ENCODE results near the gene IL27RA. TPM values are rescaled to one million over a fixed set of nuclear protein-coding genes. Genes with fewer than 3 reads are reported as not detected.

IL27RA gene
- total and polyA plus RNA-seq, 7 donors, result 1.5 to 3.7 (median 2.8) TPM

DNA sequence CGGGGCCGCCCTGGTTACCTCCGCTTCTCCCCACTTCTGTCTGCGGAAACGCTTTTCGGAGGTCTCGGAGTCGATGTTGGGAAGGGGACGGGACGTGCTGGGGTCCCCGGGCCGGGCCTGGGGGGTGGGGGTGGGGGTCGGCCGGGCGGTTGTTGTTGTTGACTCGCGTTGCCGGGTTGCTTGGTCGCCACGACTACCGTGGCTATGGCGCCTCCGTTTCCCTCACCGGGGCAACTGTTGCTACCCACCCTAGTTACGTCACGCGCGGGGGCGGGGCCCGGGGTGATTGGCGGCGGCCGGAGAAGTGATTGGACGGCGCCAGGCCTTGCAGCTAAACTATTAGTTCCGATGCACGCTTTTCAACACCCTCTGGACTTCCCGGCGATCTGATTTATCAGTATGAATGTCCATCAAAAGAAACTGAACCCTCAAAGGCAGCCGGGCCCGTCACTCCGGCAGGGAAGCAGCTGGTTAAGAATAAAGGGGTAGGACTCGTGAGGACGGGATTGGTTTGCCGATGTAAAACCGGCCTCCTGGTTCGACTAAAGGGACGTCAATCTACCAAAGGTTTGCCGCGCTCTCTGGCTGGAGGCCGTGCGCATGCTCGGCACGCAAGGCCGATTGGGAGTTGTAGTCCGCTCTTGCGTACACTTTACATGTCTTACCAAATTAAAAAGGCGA lies 25.3 kb upstream of the IL27RA start, which contains the start of gene RFX1:
RFX1 (minus strand) TSS at position 236 of the 681 bp plus-strand sequence. CDS start 12,477 bp downstream, outside the sequence.
- DNase-seq (peak; percentile 100), ATAC-seq (peak; percentile 84 to 88 (median 87))
- Histone ChIP-seq H3K9me3 (no peaks in the 10 kb centered on the region), H3K36me3 (ENCODE audit: insufficient read depth in 1 of 2, low read depth in 1 of 2) (no peaks in the 10 kb centered on the region), H3K27ac (peak within 1 kb of the TSS; percentile 98), H3K4me3 (peak within 1 kb of the TSS; percentile 91), H3K4me1 (peaks cover 38% of the 10 kb centered on the region), H3K27me3 (ENCODE audit: insufficient read depth in 3 of 3, low read length in 2 of 3) (no peaks in the 10 kb centered on the region)
- intact Hi-C loops (cut with DNase I), result loop anchor here in 1 of 2 donors (5.0 kb wide), 1 partner anchor 66 kb away; the partner anchor contains the start of gene MISP3
- no peak for TF ChIP-seq CTCF (IDR thresholded peaks at IDR 0.05)
- WGBS, 3 donors, result 0 to 1% (median 0%) methylated on average over 48 to 58 of the region's 58 CpGs

- ATAC-seq (peak; percentile 55 to 67 (median 57)), DNase-seq (peak; percentile 90 to 95)
- peaks cover 34% of the 10 kb centered on the region for H3K4me1 ChIP-seq
- WGBS, 3 donors, result 4 to 8% (median 6%) methylated on average over 50 to 56 of the region's 56 CpGs
- peak overlapping the region; percentile 98 for H3K27ac ChIP-seq
- H3K4me3 ChIP-seq, result peak overlapping the region; percentile 91
- no peaks in the 10 kb centered on the region for H3K27me3 ChIP-seq (ENCODE audit: insufficient read depth in 3 of 3, low read length in 2 of 3)
- no peaks in the 10 kb centered on the region for H3K36me3 ChIP-seq (ENCODE audit: insufficient read depth in 1 of 2, low read depth in 1 of 2)
- intact Hi-C loops (cut with DNase I), result loop anchor here in 1 of 2 donors (5.0 kb wide), 1 partner anchor 65 kb away; the partner anchor contains the start of gene MISP3
- H3K9me3 ChIP-seq, result no peaks in the 10 kb centered on the region
- TF ChIP-seq CTCF (IDR thresholded peaks at IDR 0.05), result no peak
Measured at GRCh38 chr19:14006766-14007562, 24.6 kb upstream of the IL27RA start.

GRCh38 chr19:14012378-14012915 lies 19.1 kb upstream of the IL27RA start:
- no peaks in the 10 kb centered on the region for H3K36me3 ChIP-seq (ENCODE audit: insufficient read depth in 1 of 2, low read depth in 1 of 2)
- DNase-seq, result no peak
- WGBS, 3 donors, result 82 to 84% (median 83%) methylated on average over 2 of the region's 2 CpGs
- no peak overlapping the region for H3K27ac ChIP-seq
- H3K27me3 ChIP-seq (ENCODE audit: insufficient read depth in 3 of 3, low read length in 2 of 3), result no peaks in the 10 kb centered on the region
- no peak overlapping the region for H3K4me3 ChIP-seq
- intact Hi-C loops (cut with DNase I), result no loop called here
- TF ChIP-seq CTCF (IDR thresholded peaks at IDR 0.05), result no peak
- H3K9me3 ChIP-seq, result no peaks in the 10 kb centered on the region
- no peaks in the 10 kb centered on the region for H3K4me1 ChIP-seq
- ATAC-seq, result no peak

- H3K27me3 ChIP-seq (ENCODE audit: insufficient read depth in 3 of 3, low read length in 2 of 3), result no peaks in the 10 kb centered on the region
- H3K9me3 ChIP-seq, result no peaks in the 10 kb centered on the region
- no peaks in the 10 kb centered on the region for H3K36me3 ChIP-seq (ENCODE audit: insufficient read depth in 1 of 2, low read depth in 1 of 2)
- DNase-seq (no peak), ATAC-seq (no peak)
- intact Hi-C loops (cut with DNase I), result no loop called here
- H3K27ac ChIP-seq, result no peak overlapping the region
- no peak for TF ChIP-seq CTCF (IDR thresholded peaks at IDR 0.05)
- H3K4me3 ChIP-seq, result no peak overlapping the region
- H3K4me1 ChIP-seq, result no peaks in the 10 kb centered on the region
- 62 to 70% (median 66%) methylated on average over 8 of the region's 8 CpGs for WGBS, 3 donors
Measured at GRCh38 chr19:14015524-14016035, 16.0 kb upstream of the IL27RA start.

All from psoas muscle (tissue), 8 donors.